Left renal pelvis (tissue), 4 donors: Measurements from ENCODE around the gene USP28. TPM values are rescaled to one million over a fixed set of nuclear protein-coding genes. Genes with fewer than 3 reads are reported as not detected.
"Not testable (repeated sequence)": the region's sequence is repeated elsewhere in the genome, so short reads cannot be mapped to it uniquely, and the experiment has no call there.

Source experiments
- DNase-seq, 4 donors: peaks; one replicate each; pipeline ENCODE4 v3.0.0-alpha.2; 2013; ENCODE audit warnings: low read depth in 4 of 4, low spot score in 3 of 4
- polyA plus RNA-seq, 4 donors: library from polyadenylated mRNA; unstranded; fragments of 120-200 nt; gene quantifications; one replicate each; pipeline ENCODE4 v1.2.1, GENCODE V29; 2013; ENCODE audit not compliant: insufficient read length in 4 of 4

The USP28 gene
- polyA plus RNA-seq, 4 donors, result 38.9 to 47.5 (median 45.9) TPM

- DNase-seq, result no peak
These were observed 5.6 kb upstream of the USP28 start for GRCh38 chr11:113880971-113881370.

- not testable (repeated sequence) for DNase-seq
These were observed 4.1 kb upstream of the USP28 start for GRCh38 chr11:113879446-113879845.

- DNase-seq, result no peak
These were observed 2.3 kb upstream of the USP28 start for GRCh38 chr11:113877670-113878055.

- DNase-seq, result no peak
These were observed 1.7 kb upstream of the USP28 start for GRCh38 chr11:113876798-113877669.

GRCh38 chr11:113876074-113876797, 864 bp upstream of the USP28 start:
- DNase-seq, result no peak

GRCh38 chr11:113874581-113875233, 665 bp downstream of the USP28 start:
- DNase-seq, result no peak

GRCh38 chr11:113874096-113874495, 1.3 kb downstream of the USP28 start:
- no peak for DNase-seq

- DNase-seq, result no peak
These were observed 2.1 kb downstream of the USP28 start for GRCh38 chr11:113873236-113873626.

GRCh38 chr11:113871336-113871735, 4.0 kb downstream of the USP28 start:
- DNase-seq, result no peak

GRCh38 chr11:113867843-113868503, 7.4 kb downstream of the USP28 start:
- no peak for DNase-seq

- DNase-seq, result no peak
These were observed 9.5 kb downstream of the USP28 start for GRCh38 chr11:113865873-113866272.

GRCh38 chr11:113864410-113864809, 11.0 kb downstream of the USP28 start:
- no peak for DNase-seq

- no peak for DNase-seq
These were observed 12.9 kb downstream of the USP28 start for GRCh38 chr11:113862435-113862834.

- DNase-seq, result no peak
These were observed 15.7 kb downstream of the USP28 start for GRCh38 chr11:113859665-113860064.

- no peak for DNase-seq
These were observed 18.2 kb downstream of the USP28 start for GRCh38 chr11:113856966-113857759.

GRCh38 chr11:113855803-113856202, 19.6 kb downstream of the USP28 start:
- no peak for DNase-seq

GRCh38 chr11:113850188-113850587, 25.2 kb downstream of the USP28 start:
- DNase-seq, result no peak

GRCh38 chr11:113849713-113850112, 25.7 kb downstream of the USP28 start:
- DNase-seq, result no peak

- DNase-seq, result no peak
These were observed 27.8 kb downstream of the USP28 start for GRCh38 chr11:113847580-113847979.

- no peak for DNase-seq
These were observed 28.3 kb downstream of the USP28 start for GRCh38 chr11:113847111-113847510.
